ENCODE measurements around the gene OXLD1. TPM values are rescaled to one million over a fixed set of nuclear protein-coding genes. Genes with fewer than 3 reads are reported as not detected.

Gene OXLD1
- total RNA-seq, 1 experiment from 2014 or later, result 75.9 TPM

DNA sequence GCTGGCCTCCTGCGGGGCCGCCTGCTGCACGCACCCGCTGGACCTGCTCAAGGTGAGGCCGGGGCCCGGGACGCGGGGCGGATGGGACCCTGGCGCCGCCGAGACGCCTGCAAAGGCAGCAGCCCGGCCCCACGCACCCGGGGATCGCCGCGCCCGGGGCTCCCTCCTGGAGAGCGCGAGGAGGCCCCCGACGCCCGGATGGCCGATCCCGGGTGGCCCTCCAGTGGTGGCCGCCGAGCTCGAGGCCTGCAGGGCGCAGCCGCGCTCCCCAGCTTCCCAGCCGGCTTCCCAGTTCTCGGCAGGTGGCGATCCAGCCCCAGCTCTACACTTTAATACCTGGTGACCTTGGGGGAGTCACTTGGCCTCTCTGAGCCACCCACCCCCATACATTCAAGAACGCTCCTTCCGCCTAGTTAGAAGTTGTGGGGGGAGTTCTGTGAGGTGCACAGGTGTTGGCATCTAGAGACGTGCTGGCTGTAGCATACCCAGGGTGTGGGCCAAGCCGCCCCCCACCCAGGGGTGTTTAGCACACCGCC, 46.1 kb upstream of the OXLD1 start:
- DNase-seq (ENCODE audit: low read depth, low spot score), result no peak

More for the DNA sequence above, 46.1 kb upstream of the OXLD1 start:
- Histone ChIP-seq H3K9me2 (ENCODE audit: insufficient read depth) (no peaks in the 10 kb centered on the region), H2AFZ (ENCODE audit: low read depth, low read length, poor library complexity, severe bottlenecking) (no peak overlapping the region), H3K9ac (ENCODE audit: low read length) (peak overlapping the region; percentile 93), H3K27ac (ENCODE audit: low read depth, low read length) (peak overlapping the region; percentile 96), H3K36me3 (ENCODE audit: control insufficient read depth in 1 of 2, insufficient read depth in 2 of 2, low read length in 2 of 2) (peaks cover 4 to 10% of the 10 kb centered on the region in 2 experiments; a peak in 3 of 4 replicates), H3K4me3 (replicated peaks in 1 of 2; ENCODE audit: low read depth in 1 of 2, low read length in 2 of 2) (peak overlapping the region; percentile 66 to 96), H3K4me2 (ENCODE audit: low read length) (peak overlapping the region; percentile 100), H3K9me3 (ENCODE audit: control insufficient read depth in 1 of 2, insufficient read depth in 1 of 2, low read depth in 1 of 2, low read length in 2 of 2) (no peaks in the 10 kb centered on the region), H3K27me3 (ENCODE audit: insufficient read depth, low read length) (no peaks in the 10 kb centered on the region), H3K4me1 (ENCODE audit: control insufficient read depth in 1 of 2, insufficient read depth in 2 of 2, low read length in 2 of 2) (peaks cover 32 to 48% of the 10 kb centered on the region in 2 experiments), H4K20me1 (ENCODE audit: insufficient read depth) (no peaks in the 10 kb centered on the region), H3K79me2 (ENCODE audit: insufficient read depth, low read length) (peaks cover 37% of the 10 kb centered on the region)
- RAD21 ChIA-PET (ENCODE audit: low non-redundant PET in 1 of 2, low total read pairs in 2 of 2, uncharacterized antibody in 2 of 2, unreplicated experiment in 2 of 2), result interaction anchor here in 1 of 2 experiments (1.2 kb wide), 1 partner anchor 9 kb away, joined by 4 read pairs; no protein-coding TSS in a partner anchor
- TF ChIP-seq CTCF (IDR thresholded peaks at IDR 0.05 in 2 of 3, conservative IDR thresholded peaks at IDR 0.05 in 1 of 3; ENCODE audit: borderline replicate concordance in 1 of 3, insufficient read depth in 1 of 3, low read depth in 2 of 3, low read length in 2 of 3), result peak in 1 of 3 experiments; percentile 9; a peak in 2 of 6 replicates
- no peak for TF ChIP-seq TCF7L2 (IDR thresholded peaks at IDR 0.05; ENCODE audit: borderline replicate concordance, extremely low read depth, insufficient read depth, insufficient read length)
- TF ChIP-seq ZFX (IDR thresholded peaks at IDR 0.05), result peak; percentile 94
- intact Hi-C loops (cut with micrococcal nuclease), result no loop called here
- ATAC-seq, result peak; percentile 37
- POLR2A ChIA-PET, result interaction anchor here (0.8 to 1.9 kb wide), 4 partner anchors 9 to 216 kb away, joined by 3 to 5 read pairs (median 4); partner anchors contain the start of genes MAFG and MRPL12
- CTCF ChIA-PET, result interaction anchor here (1.5 kb wide), 1 partner anchor 9 kb away, joined by 8 read pairs; no protein-coding TSS in a partner anchor
- BruUV-seq (replicated peaks), result no TSS peak

All from HCT116 (cell line).